GM19372 (cell line): Measurements from ENCODE around the gene LENG8.

Experiments used
- ATAC-seq: cut with Tn5 transposase; IDR thresholded peaks from one replicate; pipeline ENCODE4 v1.9.1; 2021; ENCODE audit warnings: mild to moderate bottlenecking, low read depth, moderate library complexity; ENCODE audit not compliant: unreplicated experiment

The LENG8 gene

DNA sequence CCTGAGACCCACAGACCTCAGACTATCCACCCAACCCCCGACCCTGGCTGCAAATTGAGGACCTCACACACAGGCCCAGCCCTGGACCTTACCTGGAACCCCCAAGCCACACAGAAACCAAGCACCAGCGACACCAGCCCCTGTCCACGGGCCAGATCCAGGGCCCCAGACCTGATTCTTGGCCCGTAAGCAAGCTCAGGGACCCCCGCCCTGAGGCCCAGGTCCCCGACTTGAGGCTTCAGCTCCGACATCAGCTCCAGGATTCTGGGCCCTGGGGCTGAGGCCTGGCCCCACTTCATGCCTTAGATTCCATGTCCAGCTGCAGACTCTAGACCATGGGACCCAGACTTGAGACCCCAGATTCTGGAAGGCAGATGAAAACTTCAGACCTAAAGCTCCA, 27.5 kb upstream of the LENG8 start:
- ATAC-seq = no peak

DNA sequence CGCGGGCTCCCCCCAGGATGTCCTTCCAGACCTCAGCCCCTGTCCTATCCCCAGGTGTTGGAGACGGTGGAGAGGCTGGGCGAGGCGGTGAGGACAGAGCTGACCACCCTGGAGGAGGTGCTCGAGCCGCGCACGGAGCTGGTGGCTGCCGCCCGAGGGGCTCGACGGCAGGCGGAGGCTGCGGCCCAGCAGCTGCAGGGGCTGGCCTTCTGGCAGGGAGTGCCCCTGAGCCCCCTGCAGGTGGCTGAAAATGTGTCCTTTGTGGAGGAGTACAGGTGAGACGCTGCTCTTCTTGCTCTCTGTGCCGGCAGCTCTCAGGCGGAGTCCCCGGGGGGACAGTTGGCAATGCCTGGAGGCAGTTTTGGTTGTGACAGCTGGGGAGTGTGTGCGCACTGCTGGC, 26.9 kb upstream of the LENG8 start:
- no peak for ATAC-seq

DNA sequence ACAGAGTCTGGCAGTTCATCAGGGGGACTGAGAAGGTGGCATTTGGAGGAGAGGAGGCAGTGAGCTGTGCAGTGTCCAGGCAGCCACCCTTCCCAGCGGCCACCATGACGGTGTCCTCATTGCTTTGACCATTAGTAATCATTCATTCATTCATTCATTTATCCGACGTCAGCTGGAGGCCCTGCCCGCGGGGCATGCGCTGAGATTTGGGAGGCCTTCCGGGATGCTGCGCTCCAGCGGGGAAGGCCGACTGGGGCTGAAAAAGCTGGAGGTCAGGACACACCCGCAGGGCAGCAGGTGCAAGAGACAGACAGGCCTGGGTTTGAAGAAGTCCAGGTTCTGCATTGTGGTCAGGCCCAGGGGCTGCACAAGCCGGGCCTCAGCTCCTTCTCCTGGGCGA, 24.8 kb upstream of the LENG8 start:
- ATAC-seq = no peak

DNA sequence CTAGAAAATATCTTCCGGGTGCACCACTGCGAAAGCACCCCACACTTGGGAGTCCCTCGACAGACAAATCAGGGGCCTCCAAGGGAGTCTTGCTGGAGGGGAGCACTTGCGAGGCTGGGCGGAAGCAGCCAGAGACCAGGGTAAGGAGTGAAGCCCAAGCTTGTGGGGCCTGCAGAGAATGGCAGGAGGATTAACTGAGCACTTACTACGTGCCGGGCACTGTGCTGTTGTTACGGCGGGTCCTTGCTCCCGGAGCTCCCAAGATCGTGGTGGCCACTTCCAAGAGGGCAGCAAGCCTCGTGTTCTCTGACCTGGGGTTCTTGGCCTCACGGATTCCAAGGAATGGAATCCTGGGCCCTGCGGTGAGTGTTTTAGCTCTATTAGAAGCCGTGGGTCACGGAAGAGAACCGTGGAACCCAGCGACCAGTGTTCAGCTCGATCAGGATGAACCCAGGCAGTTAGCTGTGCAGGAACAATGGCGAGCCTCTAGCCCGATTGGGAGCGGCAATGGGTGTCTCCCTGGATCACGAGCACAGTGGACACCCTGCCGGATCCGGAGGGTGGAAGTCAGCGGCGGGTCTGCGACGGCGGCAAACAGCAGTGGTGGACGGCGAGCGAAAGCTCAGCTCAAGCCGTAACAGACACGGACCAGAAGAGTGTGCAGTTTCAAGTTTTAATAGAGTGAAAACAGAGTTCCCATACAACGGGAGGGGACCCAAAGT, 24.2 kb upstream of the LENG8 start:
- no peak for ATAC-seq

DNA sequence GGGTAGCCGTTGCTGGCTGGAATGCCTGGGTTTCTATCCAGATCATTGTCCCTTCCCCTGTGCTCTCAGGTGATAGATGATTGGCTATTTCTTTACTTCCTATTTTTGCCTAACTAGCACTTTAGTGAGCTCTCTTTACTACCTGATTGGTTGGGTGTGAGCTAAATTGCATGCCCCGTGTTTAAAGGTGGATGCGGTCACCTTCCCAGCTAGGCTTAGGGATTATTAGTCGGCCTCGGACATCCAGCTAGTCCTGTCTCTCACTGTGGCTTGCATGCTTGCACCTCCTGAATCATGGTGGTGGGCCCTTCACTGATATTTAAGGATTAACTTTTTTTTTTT, 23.6 kb upstream of the LENG8 start:
- ATAC-seq = no peak

DNA sequence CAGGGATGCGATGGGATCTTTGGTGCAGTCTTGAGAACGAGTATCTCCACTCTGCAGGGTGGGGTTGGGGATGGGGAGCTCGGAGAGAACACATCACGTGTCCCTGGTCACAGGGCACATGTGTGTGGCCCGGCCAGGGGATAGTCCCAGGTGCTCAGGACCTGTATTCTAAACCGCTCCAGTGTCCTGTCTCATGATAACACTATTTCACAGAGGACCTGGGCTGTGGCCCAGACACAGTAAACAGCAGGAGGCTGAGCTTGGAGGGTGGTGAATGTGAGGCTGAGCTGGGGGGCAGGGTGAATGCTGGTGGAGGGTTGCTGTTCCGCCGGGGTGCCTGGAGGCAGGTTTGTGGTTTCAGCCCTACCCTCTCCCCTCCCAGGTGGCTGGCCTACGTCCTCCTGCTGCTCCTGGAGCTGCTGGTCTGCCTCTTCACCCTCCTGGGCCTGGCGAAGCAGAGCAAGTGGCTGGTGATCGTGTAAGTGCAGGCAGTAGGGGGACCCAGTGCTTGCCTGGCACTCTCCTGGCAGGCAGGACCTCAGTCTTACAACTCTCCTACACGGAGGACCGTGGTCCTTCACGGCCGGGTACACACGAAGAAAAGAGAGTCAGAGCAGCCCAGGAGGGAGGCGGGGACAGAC, 22.6 kb upstream of the LENG8 start:
- no peak for ATAC-seq

DNA sequence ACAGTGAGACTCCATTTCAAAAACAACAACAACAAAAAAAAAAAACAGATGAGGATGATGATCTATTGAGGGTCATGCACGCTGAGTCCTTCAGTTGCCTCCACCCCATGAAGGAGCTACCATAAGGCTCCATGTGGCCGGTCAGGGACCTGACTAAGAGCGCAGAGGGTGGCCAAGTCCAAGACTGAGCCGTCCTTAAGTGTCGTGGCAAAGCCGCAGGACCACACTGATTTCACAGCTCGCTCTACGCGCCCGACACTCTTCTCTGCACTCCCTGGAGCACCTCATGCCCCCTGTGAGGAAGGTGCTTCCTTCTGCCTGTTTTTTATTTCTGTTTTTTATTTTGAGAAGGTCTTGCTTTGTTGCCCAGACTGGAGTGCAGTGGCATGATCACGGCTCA, 21.4 kb upstream of the LENG8 start:
- no peak for ATAC-seq

DNA sequence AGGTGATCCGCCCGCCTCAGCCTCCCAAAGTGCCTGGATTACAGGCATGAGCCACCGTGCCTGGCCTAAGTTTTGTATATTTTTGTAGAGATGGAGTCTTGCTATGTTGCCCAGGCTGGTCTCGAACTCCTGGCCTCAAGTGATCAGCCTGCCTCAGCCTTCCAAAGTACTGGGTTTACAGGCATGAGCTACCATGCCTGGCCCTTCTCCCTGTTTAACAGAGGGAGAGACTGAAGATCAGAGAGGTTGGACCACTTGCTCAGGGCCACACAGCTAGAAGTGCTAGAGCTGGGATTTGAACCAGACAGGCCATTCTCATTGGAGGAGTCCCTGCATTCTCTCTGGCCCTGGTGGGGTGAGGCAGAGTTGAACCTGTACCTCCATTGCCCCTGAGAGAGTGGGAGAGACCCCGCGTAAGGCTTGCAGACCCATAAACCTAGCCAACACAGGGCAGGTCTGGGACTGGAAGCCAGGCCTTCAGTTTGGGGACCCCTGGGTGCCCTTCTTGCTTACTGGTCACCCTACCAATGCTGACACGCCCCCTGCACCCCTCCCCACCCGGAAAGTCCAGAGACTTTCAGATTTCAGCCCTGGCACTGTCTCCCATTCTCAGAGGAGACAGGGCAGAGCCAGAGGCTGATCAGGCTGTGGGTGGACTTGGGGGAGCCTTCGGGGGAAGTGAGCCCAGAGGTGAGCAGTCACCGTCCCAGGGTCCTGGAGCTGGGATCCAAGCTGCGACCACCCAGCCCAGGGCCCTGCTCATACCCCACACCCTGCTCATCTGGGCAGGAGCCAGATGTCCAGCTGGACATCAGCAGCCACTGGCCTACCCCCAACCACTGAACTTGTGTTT, 20.4 kb upstream of the LENG8 start:
- no peak for ATAC-seq

DNA sequence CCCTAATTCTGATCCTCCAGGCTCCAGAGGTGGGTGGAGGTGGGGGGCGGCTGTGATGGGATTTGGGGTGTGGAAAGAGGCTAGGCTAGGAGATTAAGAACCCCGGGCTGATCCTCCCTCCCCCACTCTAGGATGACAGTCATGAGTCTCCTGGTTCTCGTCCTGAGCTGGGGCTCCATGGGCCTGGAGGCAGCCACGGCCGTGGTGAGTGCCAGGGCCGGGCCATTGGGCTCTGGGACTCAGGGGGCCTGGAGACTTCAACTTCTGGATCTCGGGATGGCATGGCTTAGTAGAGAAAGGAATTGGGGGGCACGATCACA, 19.9 kb upstream of the LENG8 start:
- no peak for ATAC-seq

DNA sequence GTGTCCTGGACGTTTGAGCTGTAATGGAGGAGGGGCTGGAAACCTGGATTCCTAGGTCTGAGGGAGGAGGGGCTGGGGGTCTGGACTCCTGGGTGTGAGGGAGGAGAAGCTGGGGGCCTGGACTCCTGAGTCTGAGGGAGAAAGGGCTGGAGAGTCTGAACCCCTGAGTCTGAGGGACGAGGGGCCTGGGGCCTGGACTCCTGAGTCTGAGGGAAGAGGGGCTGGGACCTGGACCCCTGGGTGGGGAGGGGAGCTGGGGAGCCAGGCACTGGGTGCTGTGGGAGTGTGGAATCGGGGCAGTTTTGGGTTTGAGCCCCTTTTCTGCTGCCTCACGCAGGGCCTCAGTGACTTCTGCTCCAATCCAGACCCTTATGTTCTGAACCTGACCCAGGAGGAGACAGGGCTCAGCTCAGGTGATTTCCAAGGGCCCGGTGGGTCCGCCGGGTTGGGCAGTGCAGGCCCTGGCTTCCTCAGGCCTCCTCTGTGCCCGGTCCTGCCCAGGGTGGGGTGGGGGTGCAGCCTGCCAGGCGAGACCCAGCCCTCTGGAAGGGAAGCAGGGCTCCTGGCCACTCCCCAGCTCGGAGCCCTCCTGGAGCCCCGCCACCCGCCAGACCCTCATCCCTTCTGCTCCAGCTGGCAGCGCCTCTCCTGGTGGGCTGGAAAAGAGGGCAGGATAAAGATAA, 19.3 kb upstream of the LENG8 start:
- no peak for ATAC-seq

DNA sequence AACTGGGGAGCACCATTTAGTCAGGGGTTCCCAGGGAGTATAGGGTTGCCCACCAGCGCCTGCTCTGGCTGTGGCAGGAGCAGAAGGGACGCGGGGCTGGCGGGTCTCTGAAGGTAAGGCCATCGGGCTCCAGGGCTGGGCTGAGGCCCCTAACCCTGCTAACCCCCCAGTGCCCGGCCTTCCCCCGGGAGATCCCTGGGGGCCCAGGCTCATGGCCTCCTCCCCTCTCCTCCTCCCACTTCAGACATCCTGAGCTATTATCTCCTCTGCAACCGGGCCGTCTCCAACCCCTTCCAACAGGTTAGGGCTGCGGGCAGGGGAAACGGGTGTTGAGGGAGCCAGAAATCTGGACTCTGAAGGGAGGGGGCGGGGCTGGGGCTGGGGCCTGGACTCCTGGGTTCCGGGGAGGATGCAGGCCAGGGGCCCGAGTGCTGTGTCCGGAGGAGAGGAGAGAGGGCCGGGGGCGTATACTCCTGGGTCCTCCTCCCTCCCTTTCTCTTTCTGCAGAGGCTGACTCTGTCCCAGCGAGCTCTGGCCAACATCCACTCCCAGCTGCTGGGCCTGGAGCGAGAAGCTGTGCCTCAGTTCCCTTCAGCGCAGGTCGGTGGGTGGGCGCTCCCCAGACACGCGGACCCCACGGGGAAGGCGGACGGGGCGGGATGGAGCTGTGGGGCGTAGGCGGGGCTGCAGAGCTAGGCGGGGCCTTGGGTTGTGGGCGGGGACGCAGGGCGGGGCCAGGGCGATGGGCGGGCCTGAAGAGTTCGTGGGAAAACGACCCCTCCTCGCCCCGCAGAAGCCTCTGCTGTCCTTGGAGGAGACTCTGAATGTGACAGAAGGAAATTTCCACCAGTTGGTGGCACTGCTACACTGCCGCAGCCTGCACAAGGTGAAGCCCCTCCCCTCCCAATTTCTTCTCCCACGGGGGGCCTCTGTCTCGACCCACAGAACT, 18.4 kb upstream of the LENG8 start:
- no peak for ATAC-seq

DNA sequence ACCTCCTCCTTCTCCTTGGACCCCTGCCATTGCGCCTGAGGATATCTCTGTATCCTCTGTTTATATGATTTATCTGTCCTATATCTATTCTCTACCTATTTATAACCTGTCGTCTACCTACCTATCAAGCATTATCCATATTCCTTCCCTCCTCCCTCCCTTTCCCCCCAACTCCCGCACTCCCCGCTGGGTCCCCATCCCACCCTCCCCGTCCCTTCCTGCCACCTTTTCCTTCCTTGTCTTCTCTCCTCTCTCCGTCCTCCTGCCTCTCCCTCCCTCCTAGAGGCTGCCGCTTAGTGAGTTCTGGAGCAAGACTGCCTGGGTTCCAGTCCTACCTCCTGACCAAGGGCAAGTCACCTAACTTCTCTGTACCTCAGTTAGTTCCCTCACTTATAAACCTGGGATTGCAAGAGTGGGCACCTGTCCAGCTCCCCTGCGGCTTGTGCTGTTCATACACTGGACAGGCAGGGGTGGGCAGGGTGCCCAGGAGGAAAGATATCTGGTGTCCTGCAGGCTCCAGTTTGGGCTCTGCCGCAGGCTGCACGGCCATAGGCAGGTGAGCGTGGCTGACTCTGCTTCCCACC, 17.7 kb upstream of the LENG8 start:
- no peak for ATAC-seq

DNA sequence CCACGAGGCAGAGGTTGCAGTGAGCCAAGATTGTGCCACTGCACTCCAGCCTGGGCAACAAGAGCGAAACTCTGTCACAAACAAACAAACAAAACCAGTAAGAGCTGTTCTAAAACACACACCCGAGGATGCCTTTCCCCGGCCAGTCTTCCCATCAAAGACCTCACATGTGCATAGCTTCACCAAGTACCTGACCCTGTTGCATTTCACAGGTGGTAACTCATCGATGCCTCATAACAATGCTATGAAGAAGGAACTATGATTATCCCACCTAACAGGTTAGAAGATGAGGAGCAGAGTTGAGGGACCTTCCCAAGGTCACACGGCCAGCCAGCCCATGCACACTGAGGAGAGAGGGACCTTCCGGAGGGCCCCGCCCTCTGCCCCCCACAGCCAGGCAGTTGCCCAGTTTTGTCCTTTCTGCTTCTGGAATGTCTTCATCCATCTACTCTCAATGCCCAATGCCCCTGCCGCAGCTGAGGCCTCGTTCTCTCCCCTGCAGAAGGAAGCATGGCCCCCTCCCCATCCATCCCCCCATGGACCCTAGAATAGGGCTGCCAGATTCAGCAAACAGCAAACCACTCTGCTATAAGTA, 16.8 kb upstream of the LENG8 start:
- ATAC-seq = no peak

DNA sequence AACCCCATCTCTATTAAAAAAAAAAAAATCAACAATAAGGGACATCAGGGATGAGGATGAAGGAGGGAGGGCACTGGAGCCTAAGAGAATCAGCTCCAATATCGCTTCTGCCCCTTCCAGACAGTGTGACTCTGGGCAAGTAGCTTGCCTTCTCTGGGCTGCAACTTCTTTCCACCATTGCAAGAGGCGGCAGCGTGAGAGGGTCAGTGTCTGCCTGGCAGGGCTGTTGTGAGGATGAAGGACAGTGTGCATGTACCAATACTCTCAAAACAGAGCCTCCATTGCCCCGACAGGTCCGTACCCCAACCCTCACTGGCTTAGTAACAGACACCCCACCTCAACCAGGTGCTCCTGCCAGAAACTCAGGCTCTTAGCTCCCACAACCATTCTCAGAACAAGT, 15.3 kb upstream of the LENG8 start:
- no peak for ATAC-seq

DNA sequence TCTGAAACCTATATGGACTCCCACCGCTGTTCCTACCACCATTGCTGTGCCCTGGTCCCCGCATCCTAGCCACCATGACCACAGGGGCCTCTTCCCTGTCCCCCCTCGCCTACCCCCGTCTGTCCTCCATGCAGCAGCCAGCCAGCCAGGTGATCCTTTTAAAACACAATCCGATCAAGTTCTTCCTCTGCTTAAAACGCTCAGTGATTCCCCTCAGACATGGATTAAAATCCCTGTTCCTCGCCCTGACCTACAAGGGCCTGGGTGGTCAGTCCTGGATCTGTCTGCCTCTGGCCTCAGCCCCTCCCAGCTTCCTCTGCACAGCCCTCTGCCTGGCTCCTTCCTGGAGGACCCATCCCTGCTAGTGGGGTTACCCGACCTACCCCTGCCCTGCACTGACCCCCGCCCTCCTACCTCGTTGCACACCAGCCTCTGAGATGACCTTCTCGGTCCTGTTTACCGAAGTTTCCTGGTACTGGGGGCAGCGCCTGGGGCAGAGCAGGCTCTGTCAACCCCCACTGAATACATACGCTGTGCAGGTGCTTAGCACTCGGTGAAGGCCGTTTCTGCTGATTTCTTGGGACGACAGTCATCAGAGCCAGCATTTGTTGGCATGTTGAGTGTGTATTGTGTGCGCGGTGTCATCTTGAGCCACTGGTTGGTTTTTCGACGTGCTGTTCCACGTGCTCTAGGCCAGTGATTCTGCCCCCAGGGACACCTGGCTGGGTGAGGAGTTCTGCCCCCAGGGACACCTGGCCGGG, 14.7 kb upstream of the LENG8 start:
- no peak for ATAC-seq

DNA sequence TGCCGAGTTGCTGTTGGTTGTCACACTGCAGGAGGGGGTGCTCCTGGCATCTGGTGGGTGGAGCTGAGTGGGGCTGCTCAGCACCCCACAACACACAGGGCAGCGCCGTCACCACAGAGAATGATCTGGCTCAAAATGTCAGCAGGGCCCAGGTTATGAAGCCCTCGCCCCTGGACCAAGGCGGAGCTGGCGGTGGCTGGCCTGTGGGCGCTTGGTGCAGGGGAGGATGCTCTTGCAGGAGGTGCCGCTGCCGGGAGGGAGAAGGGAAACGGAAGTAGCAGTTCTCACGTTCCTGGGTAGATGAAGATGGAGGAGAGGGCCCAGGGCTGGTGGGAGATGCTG, 14.2 kb upstream of the LENG8 start:
- no peak for ATAC-seq

DNA sequence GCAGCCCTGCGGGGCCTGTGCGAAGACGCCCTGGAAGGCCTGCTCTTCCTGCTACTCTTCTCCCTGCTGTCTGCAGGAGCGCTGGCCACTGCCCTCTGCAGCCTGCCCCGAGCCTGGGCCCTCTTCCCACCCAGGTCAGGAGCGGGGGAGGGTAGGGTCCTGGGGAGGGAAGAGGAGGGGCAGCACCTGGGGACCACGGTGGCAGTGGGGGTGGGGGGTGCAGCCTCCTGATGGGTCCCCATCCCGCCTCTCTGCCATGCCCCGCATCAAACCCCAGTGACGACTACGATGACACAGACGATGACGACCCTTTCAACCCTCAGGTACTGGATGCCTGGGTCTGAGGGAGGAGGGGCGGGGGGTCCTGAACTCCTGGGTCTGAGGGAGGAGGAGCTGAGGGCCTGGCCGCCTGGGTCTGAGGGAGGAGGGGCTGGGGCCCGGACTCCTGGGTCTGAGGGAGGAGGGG, 13.4 kb upstream of the LENG8 start:
- ATAC-seq = no peak

DNA sequence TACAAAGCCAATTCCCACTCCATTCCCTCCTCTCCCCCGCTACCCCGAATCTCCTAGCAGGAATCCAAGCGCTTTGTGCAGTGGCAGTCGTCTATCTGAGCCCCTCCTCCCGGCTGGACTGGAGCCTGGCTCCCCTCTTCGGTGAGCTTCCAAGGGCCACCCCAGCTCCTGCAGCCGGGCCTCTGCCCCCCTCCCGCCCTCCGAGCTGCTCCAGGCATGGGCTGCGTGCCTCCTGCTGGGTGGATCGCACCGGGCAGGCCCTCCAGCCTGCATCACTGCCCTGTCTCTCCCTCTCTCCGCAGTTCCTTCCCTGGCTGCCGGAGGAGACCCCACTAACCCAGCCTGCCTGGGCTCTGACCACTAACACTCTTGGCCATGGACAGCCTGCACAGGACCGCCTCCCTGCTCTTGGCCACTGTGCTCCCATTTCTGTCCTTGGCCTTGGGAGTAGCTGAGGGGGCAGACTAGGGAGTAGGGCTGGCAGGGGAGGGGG, 12.9 kb upstream of the LENG8 start:
- no peak for ATAC-seq
